Transverse colon (tissue), 3 donors: Measurements from ENCODE around the gene CYP2F1.
A peak's percentile ranks its signal among the peaks of the same experiment; 100 is the strongest.

ENCODE experiments used
- POLR2A ChIP-seq: fragments of 450-650 bp; IDR thresholded peaks from one replicate; pipeline ENCODE4 v1.6.1; 2016; ENCODE audit warnings: antibody characterized with exemption, mild to moderate bottlenecking, moderate library complexity
- TF ChIP-seq, protein P1 (sequence below), 5 experiments: fragments of 200-600 bp in 3 of 5; fragments of 450-650 bp in 2 of 5; sonication (generic) in 3 of 5; IDR thresholded peaks; 1 replicate in 2 of 5; 2 replicates in 3 of 5; pipeline ENCODE4 v1.5.1; 2016 to 2017; ENCODE audit warnings: antibody characterized with exemption in 5 of 5, inconsistent platforms in 3 of 5, mild to moderate bottlenecking in 2 of 5, moderate library complexity in 1 of 5

DNA sequence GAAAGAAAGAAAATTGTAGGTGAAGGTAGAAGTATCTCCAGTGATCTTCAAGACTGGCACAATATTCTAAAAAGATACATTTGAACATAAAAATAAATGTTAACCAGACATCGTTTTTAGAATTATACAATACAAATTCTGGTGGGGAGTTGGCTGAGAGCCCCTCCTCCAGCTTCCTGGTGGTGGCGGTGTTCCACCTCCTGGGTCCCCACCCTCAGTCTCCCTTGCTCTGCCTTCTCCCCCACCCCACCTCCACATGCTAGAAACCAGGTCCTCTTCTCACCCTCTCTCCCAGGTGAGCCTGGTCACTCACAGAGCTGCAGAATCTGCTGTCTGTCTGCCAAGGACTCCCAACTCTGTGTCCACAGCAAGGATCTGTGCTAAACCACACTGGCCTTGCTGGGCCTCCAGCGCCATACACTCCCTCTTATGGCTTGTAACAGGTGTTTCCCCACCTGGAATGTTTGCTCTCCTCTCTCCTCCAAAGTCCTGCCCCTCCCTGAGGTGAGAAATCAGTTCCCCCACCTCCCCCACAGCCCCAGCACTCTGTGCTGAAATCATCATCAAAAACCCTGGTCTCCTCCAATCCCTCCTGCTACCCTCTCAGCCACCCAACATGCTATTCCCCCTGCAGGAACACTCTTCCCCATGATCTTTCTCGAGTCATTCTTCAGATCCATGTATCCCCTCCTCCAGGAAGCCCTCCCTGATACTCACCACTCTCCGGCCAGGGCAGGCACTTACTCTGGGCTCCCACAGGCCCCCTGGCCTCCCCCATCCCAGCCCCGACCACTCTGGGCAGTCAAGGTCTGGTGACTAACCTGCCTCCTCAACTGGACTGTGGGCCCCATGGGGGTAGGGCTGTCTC lies 58.3 kb downstream of the CYP2F1 start:
- peak; percentile 34 for TF ChIP-seq POLR2A
- TF ChIP-seq, protein P1, sequence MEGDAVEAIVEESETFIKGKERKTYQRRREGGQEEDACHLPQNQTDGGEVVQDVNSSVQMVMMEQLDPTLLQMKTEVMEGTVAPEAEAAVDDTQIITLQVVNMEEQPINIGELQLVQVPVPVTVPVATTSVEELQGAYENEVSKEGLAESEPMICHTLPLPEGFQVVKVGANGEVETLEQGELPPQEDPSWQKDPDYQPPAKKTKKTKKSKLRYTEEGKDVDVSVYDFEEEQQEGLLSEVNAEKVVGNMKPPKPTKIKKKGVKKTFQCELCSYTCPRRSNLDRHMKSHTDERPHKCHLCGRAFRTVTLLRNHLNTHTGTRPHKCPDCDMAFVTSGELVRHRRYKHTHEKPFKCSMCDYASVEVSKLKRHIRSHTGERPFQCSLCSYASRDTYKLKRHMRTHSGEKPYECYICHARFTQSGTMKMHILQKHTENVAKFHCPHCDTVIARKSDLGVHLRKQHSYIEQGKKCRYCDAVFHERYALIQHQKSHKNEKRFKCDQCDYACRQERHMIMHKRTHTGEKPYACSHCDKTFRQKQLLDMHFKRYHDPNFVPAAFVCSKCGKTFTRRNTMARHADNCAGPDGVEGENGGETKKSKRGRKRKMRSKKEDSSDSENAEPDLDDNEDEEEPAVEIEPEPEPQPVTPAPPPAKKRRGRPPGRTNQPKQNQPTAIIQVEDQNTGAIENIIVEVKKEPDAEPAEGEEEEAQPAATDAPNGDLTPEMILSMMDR (IDR thresholded peaks at IDR 0.05), result no peak
